Activated T-cell treated with anti-CD3 and anti-CD28 coated beads for 48 hours (primary cell): ENCODE measurements around the gene MOSPD2.
A peak's percentile ranks its signal among the peaks of the same experiment; 100 is the strongest.

Source experiments
- DNase-seq: peaks from one replicate; pipeline ENCODE4 v3.0.0-alpha.2; 2020; ENCODE audit warnings: low read depth

Gene MOSPD2

DNA sequence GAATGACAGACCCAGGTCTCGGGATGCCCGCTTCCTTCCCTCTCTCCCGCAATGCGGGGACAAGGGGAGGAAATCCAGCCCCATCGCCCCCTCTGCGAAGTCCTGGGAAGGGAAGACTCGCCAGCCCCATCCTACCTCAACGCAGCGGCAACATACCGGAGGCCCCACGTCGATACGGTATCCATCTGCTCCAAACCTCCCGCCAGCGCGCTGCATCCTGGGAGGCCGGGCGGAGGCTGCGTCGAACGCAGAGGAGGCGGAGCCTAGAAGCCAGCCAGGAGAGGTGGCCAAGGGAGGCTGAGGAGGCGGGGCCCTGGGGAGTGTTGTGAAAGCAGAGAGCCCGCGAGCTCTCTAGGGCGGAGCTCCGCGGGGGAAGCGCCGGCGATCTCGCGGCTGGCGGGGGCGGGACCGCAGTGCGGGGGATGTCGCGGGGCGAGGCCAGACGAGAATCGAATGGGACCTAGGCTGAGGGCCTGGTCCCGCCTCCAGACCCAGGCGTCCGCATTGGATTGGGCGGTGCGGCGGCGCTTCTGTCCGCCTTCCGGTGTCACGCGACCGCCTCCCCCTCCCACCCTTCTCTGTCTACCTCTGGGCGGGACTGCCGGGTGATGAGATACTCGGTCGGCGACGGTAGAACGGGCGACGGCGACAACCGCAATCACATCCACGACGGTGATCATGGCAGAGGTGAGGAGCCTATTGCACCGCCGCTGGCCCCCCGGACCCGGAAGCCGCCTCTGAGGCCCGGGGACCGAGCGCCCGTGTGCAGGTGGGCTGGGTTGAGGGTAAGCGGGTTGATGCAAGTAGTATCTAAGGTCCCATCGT, at the start of gene MOSPD2, which contains the start of gene FANCB:
Gene MOSPD2 (plus strand): TSS at position 571 of the 825 bp plus-strand sequence. CDS start 108 bp downstream, at position 679.
Gene FANCB (minus strand): TSS at position 219 of the 825 bp plus-strand sequence. CDS start 7,559 bp downstream, outside the sequence.
- DNase-seq = peak; percentile 88

DNA sequence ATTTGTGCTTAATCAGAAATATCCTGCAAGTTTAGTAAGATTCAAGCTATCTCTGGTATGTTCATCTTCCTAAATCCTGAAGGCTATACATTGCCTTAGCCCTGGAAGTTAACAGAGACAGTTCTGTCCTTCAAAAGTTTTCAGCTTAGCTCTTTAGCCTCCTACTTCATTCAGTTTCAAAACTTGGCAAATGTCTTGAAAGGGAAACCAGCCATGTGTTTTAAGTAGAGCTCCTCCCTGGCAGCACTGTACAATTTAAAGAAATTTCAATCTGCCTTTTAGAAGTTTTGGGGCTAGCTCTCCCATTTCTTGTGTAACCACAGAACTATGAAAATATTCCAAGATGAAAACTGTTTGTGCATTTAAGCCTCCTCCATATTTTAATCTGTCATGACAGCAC, 47.4 kb upstream of the MOSPD2 start:
- DNase-seq = no peak

DNA sequence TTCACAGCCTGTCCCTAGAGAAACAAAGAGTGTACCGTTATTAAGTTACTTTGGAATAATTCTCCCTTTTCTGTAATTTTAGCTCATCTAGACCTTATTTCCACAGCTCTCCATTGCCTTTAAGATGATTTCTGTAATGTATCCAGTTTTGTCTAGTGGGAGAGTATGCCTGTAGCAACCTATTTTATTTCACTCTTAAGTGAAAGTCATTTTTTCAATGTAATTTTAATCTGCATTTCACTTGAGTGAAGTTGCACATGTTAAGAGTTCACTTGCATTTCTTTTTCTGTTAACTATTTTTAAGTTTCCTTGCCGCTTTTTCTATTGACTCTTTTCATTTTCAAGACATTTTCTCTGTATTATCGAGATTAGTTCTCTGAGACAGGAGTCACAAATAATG, 46.9 kb upstream of the MOSPD2 start:
- no peak for DNase-seq

DNA sequence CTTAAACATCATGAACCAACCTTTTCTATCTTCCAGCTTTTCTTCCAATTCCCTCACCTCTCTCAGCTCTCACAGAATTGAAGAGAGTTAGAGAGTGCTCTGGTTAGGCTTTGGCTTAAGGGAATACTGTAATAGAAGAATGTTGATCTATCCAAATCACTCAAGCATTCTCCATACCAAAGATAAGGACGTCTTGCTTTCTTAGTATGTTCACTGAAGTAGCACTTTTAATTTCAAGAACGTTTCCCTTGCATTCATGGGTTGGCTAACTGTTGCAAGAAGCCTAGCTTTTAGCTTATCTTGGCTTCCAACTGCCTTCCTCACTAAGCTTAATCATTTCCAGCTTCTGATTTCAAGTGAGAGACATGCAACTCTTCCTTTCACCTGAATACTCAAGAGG, 43.6 kb upstream of the MOSPD2 start:
- no peak for DNase-seq

DNA sequence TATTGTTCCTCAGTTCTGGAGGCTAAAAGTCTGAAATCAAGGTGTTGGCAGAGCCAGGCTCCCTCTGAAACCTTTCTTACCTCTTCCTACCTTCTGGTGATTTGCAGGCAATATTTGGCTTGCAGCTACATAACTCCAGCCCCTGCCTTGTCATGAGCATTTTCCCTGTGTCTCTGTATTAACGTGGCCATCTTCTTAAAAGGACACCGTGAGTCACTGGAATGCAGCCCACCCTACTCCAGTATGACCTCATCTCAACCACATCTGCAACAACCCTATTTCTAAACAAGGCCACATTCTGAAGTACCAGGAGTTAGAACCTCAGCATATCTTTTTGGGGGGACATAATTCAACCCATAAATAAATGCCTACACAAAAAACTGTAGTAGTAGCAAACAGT, 41.1 kb upstream of the MOSPD2 start:
- DNase-seq = no peak

DNA sequence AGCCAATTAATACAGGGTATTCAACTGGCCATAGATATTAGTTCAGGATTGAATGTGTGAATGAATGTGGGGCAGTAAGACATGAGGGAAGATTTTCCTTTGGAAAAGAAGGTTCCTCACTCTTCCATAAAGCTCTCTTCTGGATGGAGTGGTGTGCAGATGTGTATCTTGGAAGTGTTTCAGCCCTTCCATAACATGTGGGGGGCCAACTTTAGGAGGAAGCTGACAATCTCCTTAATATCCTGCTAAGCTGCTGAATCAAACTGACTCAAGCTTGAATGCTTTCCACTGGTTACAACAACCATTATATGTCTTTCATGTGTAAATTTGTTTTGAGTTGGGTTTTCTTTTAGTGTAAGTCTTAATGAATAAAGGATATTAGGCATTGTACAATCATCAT, 40.6 kb upstream of the MOSPD2 start:
- DNase-seq = no peak

DNA sequence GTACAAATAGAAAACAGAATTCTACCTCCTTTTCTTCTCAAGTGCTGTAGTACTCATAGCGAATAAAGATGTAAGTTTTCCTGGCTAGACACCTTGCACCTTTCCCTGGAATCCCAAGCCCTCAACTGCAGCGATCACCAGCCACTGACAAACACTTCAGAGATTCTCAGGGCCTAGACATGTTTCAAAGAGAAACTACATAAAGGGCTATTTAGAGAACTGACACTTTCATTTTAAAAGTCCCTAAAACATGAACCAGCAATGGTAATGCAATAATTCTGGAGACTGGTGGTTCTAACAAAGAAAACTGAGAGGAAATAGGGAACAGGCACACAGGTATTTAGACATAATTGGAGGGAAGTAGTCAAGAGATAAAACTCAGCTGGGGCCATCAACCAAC, 36.1 kb upstream of the MOSPD2 start:
- no peak for DNase-seq

DNA sequence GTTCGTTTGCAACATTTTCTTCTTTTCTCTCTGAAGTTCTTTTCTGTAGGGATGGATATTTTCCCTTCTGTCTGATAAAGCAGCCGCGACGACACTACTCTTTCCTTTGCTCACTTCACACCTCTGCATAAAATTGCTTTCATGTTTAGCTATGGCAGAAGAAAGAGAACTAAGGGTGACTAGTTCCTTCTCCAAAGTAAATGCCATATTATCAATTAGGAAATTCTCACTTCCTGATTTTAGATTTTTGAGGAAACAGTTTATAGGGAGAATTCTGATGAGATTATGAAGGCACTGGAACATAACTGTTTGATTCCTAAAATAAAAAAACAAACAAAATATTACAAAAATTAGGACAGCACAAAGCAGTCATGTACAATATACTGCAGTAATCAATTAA, 29.6 kb upstream of the MOSPD2 start:
- DNase-seq = no peak

DNA sequence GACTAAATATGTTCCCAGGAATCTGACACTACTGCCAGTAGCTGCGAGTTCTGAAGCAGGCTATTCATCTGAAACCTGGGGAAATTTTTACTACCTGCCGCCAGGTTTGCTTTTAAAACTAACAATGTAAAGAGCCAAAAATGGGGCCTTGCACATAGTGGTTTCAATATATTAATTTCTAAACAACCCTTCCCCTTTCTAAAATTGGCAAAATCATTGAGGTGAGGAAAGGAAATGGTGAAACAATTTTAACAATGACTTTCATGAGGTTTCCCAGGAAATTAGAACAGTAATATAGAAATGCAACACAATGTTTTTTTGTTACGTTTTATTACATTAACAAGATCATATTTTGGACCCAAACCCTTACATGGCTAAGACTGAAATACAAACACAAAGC, 21.7 kb upstream of the MOSPD2 start:
- no peak for DNase-seq

DNA sequence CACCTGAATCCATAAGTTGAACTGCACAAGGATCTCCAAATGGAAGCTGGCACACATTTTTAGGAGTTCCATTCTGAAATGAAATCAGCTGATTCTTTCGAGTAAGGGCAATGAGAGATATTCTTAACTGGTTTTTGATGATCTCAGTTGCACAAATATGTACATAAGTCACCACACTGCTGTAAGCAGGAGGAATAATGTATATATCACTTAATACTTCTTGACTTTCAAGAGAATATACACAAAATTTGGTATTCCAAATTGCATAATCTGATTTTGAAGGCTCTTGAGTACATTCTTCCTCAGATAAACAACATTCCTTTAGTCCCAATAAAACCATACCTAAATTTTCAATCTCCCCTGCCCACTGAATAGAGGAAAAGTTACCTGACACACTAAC, 8.6 kb upstream of the MOSPD2 start:
- no peak for DNase-seq

DNA sequence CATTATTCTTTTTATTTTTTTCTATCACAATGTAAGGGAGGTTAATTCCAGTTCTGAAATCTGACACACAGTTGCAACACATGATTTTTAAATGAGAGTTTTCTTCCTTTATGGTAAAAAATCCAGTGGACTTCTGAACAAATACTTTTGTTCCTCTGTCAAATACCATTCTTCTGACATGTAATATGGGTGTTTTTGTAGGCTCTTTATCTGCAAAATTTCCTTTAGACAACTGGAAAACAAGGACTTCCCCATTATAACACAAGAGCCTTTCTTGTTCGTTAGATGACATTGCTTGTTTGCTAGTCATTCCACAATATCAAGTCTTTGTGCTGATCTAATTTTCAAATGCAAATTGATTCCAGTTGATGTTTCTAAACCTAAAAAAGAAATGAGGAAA, 8.0 kb upstream of the MOSPD2 start:
- no peak for DNase-seq

DNA sequence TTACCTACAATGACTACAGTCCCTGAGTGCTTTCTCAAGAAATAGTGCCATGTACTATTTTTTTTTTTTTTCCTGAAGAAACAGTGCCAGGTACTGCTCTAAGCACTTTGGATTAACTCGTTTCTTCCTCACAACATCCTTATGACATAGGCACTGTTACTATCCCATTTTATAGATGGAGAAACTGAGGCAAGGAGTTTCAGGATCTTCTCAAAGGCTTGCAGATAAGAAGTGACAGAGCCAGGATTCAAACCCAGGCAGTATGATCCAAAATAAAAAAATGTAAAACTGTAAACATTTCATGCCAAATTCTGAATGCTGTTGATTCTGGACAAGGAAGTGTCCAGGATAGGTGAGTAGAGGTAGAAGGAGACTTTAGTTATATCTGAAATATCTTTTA, 1.5 kb upstream of the MOSPD2 start:
- no peak for DNase-seq

DNA sequence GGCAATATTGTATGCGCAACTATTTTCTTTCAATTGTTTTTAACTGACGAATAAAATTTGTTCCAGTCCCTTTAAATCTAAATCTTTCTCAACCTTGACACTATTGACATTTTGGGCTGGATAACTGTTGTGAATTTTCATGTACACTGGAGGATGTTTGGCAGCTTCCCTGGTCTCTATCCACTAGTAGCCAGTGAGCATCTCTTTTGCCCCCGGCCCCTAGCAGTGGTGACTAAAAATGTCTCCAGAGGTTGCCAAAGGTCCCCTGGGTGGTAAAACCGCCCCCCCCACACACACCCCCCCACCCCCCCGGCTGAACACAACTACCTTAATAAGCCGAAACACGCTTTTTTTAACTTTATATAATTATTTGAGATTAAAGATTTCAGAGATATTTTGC, 866 bp upstream of the MOSPD2 start:
- DNase-seq = no peak

DNA sequence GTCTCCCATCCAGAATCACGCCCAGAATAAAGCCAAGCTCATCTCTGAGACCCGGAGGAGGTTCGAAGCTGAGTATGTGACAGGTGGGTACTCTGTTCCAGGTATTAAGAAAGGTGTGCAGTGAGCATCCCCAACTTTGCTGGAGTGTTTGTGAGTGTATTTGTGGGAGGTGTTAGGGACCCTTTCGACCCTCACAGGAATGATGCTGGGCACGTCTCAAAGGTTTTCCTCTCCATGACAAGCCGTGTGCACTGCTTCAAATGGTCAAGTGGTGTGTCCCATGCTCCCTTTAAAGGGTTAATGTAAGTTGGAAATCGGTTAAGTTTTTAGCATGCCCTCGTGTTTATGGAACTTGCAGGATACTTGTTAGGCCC, 442 bp downstream of the MOSPD2 start:
- no peak for DNase-seq

DNA sequence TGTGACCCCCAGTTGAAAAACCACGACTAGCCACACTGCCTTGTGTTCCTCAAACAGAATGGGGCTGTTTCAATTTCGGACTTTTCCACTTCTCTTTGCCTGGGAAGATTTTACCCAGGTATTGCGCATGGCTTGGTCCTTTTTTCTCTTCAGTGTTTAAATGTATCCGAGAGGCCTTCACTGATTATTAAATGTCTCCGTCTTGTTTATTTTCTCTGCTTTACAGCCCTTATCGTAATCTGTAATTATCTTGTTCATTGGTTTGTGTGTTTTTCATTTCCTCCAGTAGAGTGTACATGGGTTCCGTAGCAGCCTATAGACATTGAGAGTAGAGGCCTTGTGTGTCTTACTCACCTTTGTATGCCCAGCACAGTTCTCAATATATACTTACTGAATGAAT, 2.4 kb downstream of the MOSPD2 start:
- DNase-seq = no peak

DNA sequence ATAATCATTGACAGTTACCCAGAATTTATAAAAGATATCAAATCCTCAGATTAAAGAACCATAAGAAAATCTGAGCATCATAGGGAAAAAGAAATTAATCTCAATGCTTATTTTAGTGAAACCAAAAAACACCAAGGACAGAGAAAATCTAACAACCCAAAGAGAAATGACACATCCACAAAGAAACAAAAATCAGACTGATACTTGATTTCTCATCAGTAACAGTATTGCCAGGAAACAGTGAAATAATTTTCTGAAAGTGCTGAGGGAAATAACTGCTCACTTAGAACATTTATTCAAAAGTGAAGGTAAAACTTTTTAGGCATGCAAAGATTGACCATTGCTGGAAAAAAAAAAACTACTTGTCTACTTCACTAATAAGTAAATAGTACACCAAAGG, 10.6 kb downstream of the MOSPD2 start:
- DNase-seq = no peak

DNA sequence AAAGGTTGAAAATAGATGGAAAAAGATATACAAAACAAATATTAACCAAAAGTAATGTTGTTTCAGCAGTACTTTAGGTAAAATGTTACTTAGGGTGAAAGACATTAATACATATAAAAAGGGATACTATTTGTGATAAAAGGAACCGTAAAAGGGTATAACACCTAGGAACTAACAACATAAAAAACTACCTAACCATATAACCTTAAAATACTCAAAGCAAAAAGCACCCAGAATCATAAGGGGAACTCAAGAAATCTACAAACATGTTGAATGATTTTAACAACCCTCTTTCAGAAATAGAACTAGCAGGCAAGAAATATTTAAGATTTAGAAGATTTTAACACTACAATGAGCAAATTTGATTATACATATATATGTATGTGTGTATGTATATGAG, 11.5 kb downstream of the MOSPD2 start:
- DNase-seq = no peak

DNA sequence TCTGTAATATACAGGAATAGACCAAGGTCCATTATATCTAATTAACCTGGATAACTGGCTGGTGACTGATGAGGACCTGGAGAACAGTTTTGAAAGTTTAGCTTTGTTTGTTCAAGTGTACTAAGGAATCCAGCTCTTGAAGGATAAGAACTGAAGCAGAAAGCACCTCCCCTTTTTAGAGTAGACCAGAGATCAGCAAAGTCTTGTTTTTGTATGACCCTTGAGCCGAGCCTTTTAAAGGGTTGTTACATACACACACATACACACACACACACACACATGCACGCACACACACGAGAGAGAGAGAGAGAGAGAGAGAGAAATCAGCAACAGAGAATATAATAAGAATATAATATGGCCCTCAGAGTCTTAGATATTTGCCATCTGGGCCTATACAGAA, 13.0 kb downstream of the MOSPD2 start:
- DNase-seq = no peak

DNA sequence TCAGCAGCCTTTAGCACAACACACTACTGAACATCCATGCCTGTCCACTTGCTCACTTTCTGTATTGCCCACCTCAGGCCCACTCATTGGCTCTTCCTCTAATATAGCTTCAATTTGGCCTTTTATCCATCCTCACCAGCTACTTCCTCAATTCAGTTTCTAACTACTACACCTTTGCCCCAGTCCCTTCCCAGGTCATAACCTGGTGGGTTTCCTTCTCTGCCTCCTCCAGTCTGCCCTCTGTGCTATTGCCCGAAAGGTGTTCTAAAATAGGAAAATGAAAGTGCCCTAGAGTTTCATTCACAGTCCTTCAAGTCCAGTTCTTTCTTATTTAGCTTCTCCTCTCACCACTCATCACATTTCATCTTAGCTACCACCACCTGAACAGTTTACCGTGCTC, 23.1 kb downstream of the MOSPD2 start:
- DNase-seq = no peak

DNA sequence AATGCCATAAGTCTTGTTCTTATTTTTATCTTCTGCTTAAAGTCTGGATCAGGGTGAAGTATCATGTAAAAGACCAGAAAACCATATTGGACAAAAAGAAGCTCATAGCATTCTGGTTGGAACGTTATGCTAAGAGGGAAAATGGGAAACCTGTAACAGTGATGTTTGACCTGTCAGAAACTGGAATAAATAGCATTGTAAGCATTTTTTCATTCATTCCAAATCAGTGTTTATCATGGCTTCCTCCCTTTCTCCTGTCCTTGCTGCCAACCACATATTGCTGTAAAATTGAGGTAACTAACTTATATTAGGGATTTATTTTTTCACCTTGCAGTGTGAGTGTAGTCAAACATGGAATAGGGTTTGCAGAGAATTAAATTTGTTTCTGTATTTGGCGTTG, 23.8 kb downstream of the MOSPD2 start:
- DNase-seq = no peak

DNA sequence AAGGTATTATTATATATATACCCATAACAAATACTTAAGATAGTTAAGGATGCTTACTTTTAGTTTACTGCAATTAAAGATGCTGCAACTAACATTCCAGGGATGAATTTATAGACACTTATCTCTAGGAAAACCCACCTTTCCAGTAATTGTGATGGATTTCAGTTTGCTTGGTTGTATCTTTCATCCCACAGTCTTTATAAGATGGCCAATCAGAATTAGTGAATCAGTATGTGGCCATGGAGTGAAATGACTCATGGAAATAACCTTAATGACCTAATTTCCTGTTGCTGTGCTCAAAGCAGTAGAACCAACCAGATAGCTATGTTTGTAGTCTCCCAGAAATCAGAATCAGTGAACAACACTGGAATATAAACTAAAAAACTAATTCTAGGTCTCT, 26.4 kb downstream of the MOSPD2 start:
- DNase-seq = no peak

DNA sequence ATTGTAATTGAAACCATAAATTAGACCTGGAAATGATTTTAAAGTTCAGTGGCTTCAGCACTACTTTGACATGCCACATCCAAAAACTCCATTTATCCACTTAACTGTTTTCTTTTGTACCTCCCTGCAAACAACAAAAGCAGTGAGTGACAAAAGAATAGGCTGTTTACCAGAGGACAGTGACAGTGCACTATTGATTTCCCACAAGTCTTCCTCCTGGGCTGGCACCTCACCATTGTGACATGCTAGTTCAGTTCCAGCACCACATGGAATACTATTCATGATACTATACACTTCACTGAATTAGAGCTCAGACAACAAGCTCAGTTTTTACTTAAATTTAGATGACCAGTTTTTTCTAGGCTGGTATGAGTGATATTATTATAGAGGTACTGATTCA, 29.3 kb downstream of the MOSPD2 start:
- DNase-seq = no peak

DNA sequence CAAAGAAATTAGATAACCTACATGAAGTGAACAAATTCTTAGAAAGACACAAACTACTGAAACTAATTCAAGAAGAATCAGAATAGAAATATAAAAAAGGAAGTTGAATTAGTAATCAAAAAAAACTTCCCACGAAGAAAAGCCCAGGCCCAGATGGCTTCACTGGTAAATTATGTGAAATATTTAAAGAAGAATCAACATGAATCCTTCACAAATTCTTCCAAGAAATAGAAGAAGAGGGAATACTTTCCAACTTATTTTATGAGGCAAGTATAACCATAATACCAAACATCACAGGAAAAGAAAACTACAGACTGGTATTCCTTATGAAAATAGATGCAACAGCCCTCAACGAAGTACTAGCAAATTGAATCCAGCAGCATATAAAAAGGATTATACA, 30.7 kb downstream of the MOSPD2 start:
- no peak for DNase-seq

DNA sequence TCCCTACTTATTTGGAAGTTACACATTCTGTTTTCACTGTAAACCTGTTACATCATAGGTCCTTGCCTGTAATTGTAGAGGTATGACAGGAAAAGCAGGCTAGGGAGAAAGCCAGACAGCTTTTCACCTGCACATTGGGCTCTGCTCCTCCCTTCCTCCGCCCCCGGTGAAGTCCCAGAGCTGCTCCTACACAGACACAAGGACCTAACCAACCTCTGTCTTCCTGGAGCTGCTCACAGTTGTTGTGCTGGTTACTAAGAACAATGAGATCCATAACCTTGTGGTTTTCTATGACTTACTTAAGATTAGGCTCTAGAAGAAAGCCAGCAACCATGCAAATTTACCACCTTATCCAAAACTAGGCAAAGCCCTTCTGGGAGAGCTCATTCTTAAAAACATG, 40.0 kb downstream of the MOSPD2 start:
- no peak for DNase-seq
